BJ (cell line): Measurements from ENCODE around the gene ALDH16A1. TPM values are rescaled to one million over a fixed set of nuclear protein-coding genes. Genes with fewer than 3 reads are reported as not detected.

Experiments used
- CTCF ChIA-PET: fragments of 350-600 bp; formaldehyde crosslinking; extraction: SDS; loops from one replicate; lab custom pipeline; 2021; ENCODE audit warnings: antibody characterized with exemption, inconsistent platforms; lab: Yijun Ruan, JAX
- POLR2A ChIA-PET: fragments of 300-600 bp; sonication (Branson Sonifier 250); formaldehyde crosslinking; extraction: SDS; loops from one replicate; lab custom pipeline; 2021; ENCODE audit warnings: antibody characterized with exemption; lab: Charles Lee
- DNase-seq: peaks from one replicate; pipeline ENCODE4 v3.0.0-alpha.2; 2011; ENCODE audit warnings: low read depth
- H3K27me3 ChIP-seq: 2 replicates; pipeline ENCODE4 v1.6.0; 2011; ENCODE audit warnings: low read length; ENCODE audit not compliant: control insufficient read depth, insufficient read depth
- H3K36me3 ChIP-seq: 2 replicates; pipeline ENCODE4 v1.5.1; 2011; ENCODE audit warnings: low read length; ENCODE audit not compliant: control insufficient read depth, insufficient read depth
- H3K4me3 ChIP-seq: 2 replicates; pipeline ENCODE4 v1.5.1; 2011; ENCODE audit warnings: low read depth, mild to moderate bottlenecking, control low read depth, low read length
- CTCF ChIP-seq: IDR thresholded peaks from 2 replicates; pipeline ENCODE4 v1.5.1; 2011; ENCODE audit warnings: low read depth, mild to moderate bottlenecking, control low read depth, inconsistent platforms, low read length, moderate library complexity; ENCODE audit not compliant: insufficient read depth
- polyA plus RNA-seq: library from polyadenylated mRNA; depleted of rRNA; stranded (reverse); fragments of >200 nt; gene quantifications from 2 replicates; pipeline ENCODE4 v1.2.3, GENCODE V29; 2011

The ALDH16A1 gene
- polyA plus RNA-seq, 1 experiment: 15.0 TPM

GRCh38 chr19:49415102-49415809 lies 37.8 kb upstream of the ALDH16A1 start:
- POLR2A ChIA-PET: no interaction called here
- no peak for TF ChIP-seq CTCF
- DNase-seq: no peak
- Histone ChIP-seq H3K36me3 (no peaks in the 10 kb centered on the region), H3K4me3 (no peak overlapping the region), H3K27me3 (peaks cover 21% of the 10 kb centered on the region)
- CTCF ChIA-PET: interaction anchor here (1.0 to 2.0 kb wide), 2 partner anchors 10 to 11 kb away, joined by 3 to 10 read pairs; partner anchors contain the start of gene GFY

- ChIA-PET POLR2A (no interaction called here), CTCF (interaction anchor here (1.0 to 2.0 kb wide), 2 partner anchors 10 to 12 kb away, joined by 3 to 10 read pairs; partner anchors contain the start of gene GFY)
- no peak for DNase-seq
- no peak for TF ChIP-seq CTCF
- H3K36me3 ChIP-seq: no peaks in the 10 kb centered on the region
- no peak overlapping the region for H3K4me3 ChIP-seq
- peaks cover 24% of the 10 kb centered on the region for H3K27me3 ChIP-seq
Observed at GRCh38 chr19:49415810-49416200, 37.2 kb upstream of the ALDH16A1 start.

- no peak overlapping the region for H3K4me3 ChIP-seq
- no peak for TF ChIP-seq CTCF
- no peaks in the 10 kb centered on the region for H3K36me3 ChIP-seq
- peaks cover 33% of the 10 kb centered on the region for H3K27me3 ChIP-seq
- ChIA-PET POLR2A (no interaction called here), CTCF (interaction anchor here (2.0 kb wide), 1 partner anchor 8 kb away, joined by 10 read pairs; the partner anchor contains the start of gene GFY)
- no peak for DNase-seq
Observed at GRCh38 chr19:49417088-49417487, 35.9 kb upstream of the ALDH16A1 start.

GRCh38 chr19:49418511-49418910 lies 34.5 kb upstream of the ALDH16A1 start:
- no peak overlapping the region for H3K4me3 ChIP-seq
- H3K36me3 ChIP-seq: no peaks in the 10 kb centered on the region
- DNase-seq: no peak
- POLR2A ChIA-PET: no interaction called here
- H3K27me3 ChIP-seq: peaks cover 47% of the 10 kb centered on the region
- CTCF ChIA-PET: interaction anchor here (1.4 kb wide), 1 partner anchor 55 kb away, joined by 6 read pairs; the partner anchor contains the start of gene FLT3LG
- no peak for TF ChIP-seq CTCF

GRCh38 chr19:49419173-49419572 lies 33.9 kb upstream of the ALDH16A1 start:
- Histone ChIP-seq H3K4me3 (no peak overlapping the region), H3K36me3 (no peaks in the 10 kb centered on the region), H3K27me3 (peaks cover 54% of the 10 kb centered on the region)
- POLR2A ChIA-PET: no interaction called here
- TF ChIP-seq CTCF: no peak
- no peak for DNase-seq
- CTCF ChIA-PET: interaction anchor here (1.1 to 1.4 kb wide), 2 partner anchors 27 to 55 kb away, joined by 4 to 6 read pairs; partner anchors contain the start of gene FLT3LG
